ENCODE results near the gene GRHL1. TPM values are rescaled to one million over a fixed set of nuclear protein-coding genes. Genes with fewer than 3 reads are reported as not detected.

Gene GRHL1
- total and polyA plus RNA-seq, 9 donors: 0.18 to 2.4 (median 0.63) TPM; not detected in 1

- WGBS, 3 donors: 37 to 47% (median 46%) methylated on average over 6 of the region's 6 CpGs
- no peak overlapping the region for H3K4me3 ChIP-seq
- intact Hi-C loops (cut with DNase I): loop anchor here in 3 of 4 donors (2.0 to 5.0 kb wide), 2 partner anchors 62 kb away; no protein-coding TSS in a partner anchor
- no peaks in the 10 kb centered on the region for H3K27me3 ChIP-seq
- H3K9me3 ChIP-seq: no peaks in the 10 kb centered on the region
- peaks cover 3% of the 10 kb centered on the region for H3K4me1 ChIP-seq (ENCODE audit: insufficient read depth)
- DNase-seq: no peak
- no peaks in the 10 kb centered on the region for H3K36me3 ChIP-seq
- TF ChIP-seq EP300 (IDR thresholded peaks at IDR 0.05): no peak
- TF ChIP-seq POLR2A (IDR thresholded peaks at IDR 0.05): no peak
- TF ChIP-seq, protein P1, sequence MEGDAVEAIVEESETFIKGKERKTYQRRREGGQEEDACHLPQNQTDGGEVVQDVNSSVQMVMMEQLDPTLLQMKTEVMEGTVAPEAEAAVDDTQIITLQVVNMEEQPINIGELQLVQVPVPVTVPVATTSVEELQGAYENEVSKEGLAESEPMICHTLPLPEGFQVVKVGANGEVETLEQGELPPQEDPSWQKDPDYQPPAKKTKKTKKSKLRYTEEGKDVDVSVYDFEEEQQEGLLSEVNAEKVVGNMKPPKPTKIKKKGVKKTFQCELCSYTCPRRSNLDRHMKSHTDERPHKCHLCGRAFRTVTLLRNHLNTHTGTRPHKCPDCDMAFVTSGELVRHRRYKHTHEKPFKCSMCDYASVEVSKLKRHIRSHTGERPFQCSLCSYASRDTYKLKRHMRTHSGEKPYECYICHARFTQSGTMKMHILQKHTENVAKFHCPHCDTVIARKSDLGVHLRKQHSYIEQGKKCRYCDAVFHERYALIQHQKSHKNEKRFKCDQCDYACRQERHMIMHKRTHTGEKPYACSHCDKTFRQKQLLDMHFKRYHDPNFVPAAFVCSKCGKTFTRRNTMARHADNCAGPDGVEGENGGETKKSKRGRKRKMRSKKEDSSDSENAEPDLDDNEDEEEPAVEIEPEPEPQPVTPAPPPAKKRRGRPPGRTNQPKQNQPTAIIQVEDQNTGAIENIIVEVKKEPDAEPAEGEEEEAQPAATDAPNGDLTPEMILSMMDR (IDR thresholded peaks at IDR 0.05): no peak
- no peak overlapping the region for H3K27ac ChIP-seq
These were observed 33.5 kb downstream of the GRHL1 start for GRCh38 chr2:9984871-9985480.

GRCh38 chr2:9985531-9986328 lies 34.2 kb downstream of the GRHL1 start:
- DNase-seq: no peak
- no peak overlapping the region for H3K4me3 ChIP-seq
- 57 to 59% (median 58%) methylated on average over 5 of the region's 5 CpGs for WGBS, 3 donors
- no peak overlapping the region for H3K27ac ChIP-seq
- H3K4me1 ChIP-seq (ENCODE audit: insufficient read depth): peaks cover 3% of the 10 kb centered on the region
- intact Hi-C loops (cut with DNase I): loop anchor here in 3 of 4 donors (2.0 to 5.0 kb wide), 2 partner anchors 61 to 62 kb away; no protein-coding TSS in a partner anchor
- H3K9me3 ChIP-seq: no peaks in the 10 kb centered on the region
- H3K36me3 ChIP-seq: no peaks in the 10 kb centered on the region
- no peaks in the 10 kb centered on the region for H3K27me3 ChIP-seq
- TF ChIP-seq POLR2A (IDR thresholded peaks at IDR 0.05) (no peak), EP300 (IDR thresholded peaks at IDR 0.05) (no peak)
- TF ChIP-seq, protein P1 (IDR thresholded peaks at IDR 0.05): no peak

GRCh38 chr2:9988320-9988719 lies 36.8 kb downstream of the GRHL1 start:
- intact Hi-C loops (cut with DNase I): loop anchor here in 2 of 4 donors (5.0 kb wide), 1 partner anchor 59 kb away; no protein-coding TSS in a partner anchor
- H3K27me3 ChIP-seq: no peaks in the 10 kb centered on the region
- H3K4me3 ChIP-seq: no peak overlapping the region
- no peaks in the 10 kb centered on the region for H3K36me3 ChIP-seq
- no peak overlapping the region for H3K27ac ChIP-seq
- peaks cover 6% of the 10 kb centered on the region for H3K4me1 ChIP-seq (ENCODE audit: insufficient read depth)
- WGBS, 3 donors: 97 to 98% (median 97%) methylated on average over 5 of the region's 5 CpGs
- TF ChIP-seq, protein P1 (IDR thresholded peaks at IDR 0.05): no peak
- TF ChIP-seq EP300 (IDR thresholded peaks at IDR 0.05) (no peak), POLR2A (IDR thresholded peaks at IDR 0.05) (no peak)
- H3K9me3 ChIP-seq: no peaks in the 10 kb centered on the region
- no peak for DNase-seq

- peak in 1 of 5 donors; percentile 33 for DNase-seq
- H3K4me3 ChIP-seq: no peak overlapping the region
- H3K4me1 ChIP-seq (ENCODE audit: insufficient read depth): peaks cover 3% of the 10 kb centered on the region
- intact Hi-C loops (cut with DNase I): no loop called here
- no peaks in the 10 kb centered on the region for H3K27me3 ChIP-seq
- no peaks in the 10 kb centered on the region for H3K36me3 ChIP-seq
- no peaks in the 10 kb centered on the region for H3K9me3 ChIP-seq
- no peak for TF ChIP-seq EP300 (IDR thresholded peaks at IDR 0.05)
- no peak overlapping the region for H3K27ac ChIP-seq
- WGBS, 3 donors: 37 to 70% (median 50%) methylated on average over 6 of the region's 6 CpGs
These were observed 39.2 kb downstream of the GRHL1 start for GRCh38 chr2:9990736-9991135.

Measured in ovary (tissue), 9 donors.